NCI-H774 (cell line): Measurements from ENCODE around the gene MRFAP1.
"Not testable (repeated sequence)": the region's sequence is repeated elsewhere in the genome, so short reads cannot be mapped to it uniquely, and the experiment has no call there.

Source experiments
- DNase-seq: peaks from one replicate; lab custom pipeline; 2025; lab: John Stamatoyannopoulos, UW

MRFAP1 gene

GRCh38 chr4:6610856-6611430 lies 29.5 kb upstream of the MRFAP1 start:
- DNase-seq, result no peak

DNA sequence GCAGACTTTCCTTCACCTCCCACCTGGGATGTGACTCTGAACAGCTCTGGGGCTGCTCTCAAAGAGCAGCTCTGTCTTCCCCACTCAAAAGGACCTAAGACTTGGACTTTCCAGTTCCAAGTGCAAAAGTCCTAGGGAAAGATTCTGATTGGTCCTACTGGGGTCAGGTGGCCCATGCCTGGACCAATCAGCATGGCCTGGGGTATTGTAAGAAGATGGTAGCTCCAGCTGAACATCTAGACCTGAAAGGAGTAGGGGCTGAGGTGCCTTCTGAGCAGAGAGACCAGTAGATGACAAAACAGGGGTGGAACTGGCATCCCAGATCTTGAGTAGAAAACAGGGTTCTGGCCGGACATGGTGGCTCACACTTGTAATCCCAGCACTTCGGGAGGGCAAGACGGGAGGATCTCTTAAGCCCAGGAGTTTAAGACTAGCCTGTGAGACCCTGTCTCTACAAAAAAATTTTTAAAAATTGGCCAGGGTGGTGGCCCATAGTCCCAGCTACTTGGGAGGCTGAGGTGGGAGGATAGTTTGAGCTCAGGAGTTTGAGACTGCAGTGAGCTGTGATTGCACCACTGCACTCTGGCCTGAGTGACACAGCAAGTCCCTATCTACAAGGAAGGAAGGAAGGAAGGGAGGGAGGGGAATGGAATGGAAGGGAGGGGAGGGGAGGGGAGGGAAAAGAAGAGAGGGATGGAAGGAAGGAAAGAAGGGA lies 27.4 kb upstream of the MRFAP1 start:
- no peak for DNase-seq

GRCh38 chr4:6613676-6614651 lies 26.5 kb upstream of the MRFAP1 start:
- DNase-seq, result no peak

GRCh38 chr4:6614701-6615230 lies 25.7 kb upstream of the MRFAP1 start:
- no peak for DNase-seq

- no peak for DNase-seq
Observed at GRCh38 chr4:6616087-6616995, 24.1 kb upstream of the MRFAP1 start.

DNA sequence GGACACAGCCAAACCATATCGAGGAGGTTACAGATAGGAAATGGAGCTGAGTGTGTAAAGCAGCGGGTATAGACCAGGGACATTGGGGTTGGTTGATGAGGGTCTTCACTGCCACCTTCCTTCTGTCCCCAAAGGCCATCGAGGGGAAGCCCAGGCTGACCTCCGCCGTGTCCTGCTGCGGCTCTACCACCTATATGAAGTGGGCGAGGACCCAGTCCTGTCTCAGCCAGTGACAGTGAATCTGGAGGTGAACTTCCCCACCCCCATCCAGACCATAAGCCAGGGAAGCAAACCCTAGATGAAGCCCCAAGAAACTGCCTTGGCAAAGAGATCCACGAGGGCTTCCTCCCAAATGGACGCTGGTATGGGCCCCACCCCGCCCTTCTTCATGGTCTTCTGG lies 23.2 kb upstream of the MRFAP1 start:
- DNase-seq, result no peak

GRCh38 chr4:6618386-6619115 lies 21.9 kb upstream of the MRFAP1 start:
- DNase-seq, result no peak

GRCh38 chr4:6619116-6619465 lies 21.4 kb upstream of the MRFAP1 start:
- no peak for DNase-seq

- no peak for DNase-seq
Observed at GRCh38 chr4:6619466-6620255, 20.8 kb upstream of the MRFAP1 start.

DNA sequence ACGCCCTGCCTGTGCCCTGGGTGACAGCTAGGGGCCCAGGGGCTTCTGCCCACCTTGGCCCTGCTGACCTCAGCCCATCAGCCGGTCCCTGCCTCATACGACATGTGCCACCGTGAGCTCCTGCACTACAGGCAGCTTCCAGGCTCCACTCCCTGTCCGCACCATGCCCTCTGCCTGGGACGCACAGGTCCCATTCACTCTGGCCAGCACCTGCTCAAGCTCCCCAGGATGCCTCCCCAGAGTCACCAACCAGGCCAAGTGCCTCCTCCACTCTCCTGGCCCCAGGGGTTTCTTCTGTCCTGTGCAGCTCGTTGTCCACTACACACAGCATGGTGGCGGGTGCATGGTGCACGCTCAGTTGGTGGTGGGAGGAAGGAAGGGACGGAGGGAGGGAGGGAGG lies 20.2 kb upstream of the MRFAP1 start:
- no peak for DNase-seq

DNA sequence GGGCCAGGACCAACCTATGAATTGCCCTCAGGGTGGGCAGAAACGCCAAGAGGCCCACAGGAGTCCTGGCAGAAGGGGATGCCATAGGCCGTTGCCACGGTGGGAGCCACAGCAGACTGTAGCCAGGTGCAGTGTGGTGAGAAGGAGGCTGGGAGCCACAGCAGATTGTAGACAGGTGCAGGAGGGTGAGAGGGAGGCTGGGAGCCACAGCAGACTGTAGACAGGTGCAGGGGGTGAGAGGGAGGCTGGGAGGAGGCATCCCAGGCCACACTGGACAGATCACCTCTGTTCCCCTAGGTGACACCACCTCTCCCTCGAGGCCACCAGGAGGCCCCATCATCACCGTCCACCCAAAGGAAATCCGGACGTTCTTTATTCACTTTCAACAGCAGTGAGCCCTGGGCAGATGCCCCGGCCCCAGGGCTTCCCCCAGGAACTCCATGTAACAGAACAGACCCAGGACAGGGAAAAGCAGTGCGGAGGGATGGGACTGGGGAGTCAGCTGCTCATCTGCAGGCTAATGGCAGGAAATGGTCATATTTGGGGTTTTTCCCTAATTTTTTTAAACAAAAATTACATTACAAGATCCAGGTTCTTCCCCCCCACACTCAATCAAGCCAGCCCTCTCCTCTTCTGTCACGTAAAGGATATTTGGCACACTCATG lies 19.5 kb upstream of the MRFAP1 start:
- DNase-seq, result no peak

- DNase-seq, result no peak
Observed at GRCh38 chr4:6621556-6621927, 18.9 kb upstream of the MRFAP1 start.

DNA sequence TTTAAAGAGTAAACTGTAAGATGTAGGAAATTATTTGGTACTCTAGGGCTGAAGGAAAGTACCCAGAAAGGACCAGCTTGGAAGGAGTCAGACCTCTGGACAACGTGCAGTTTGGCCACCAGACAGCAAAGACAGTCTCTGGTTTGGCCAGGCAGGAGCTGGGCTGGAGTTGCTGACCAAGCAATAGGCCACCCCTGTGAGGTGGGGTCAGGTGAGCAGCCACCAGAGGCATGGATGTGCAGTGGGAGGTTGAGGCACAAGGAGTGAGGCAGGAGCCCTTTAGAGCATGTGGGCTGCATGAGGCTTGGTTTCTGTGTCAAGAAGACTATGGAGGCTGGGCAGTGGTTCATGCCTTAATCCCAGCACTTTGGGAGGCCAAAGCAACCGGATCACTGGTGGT lies 17.7 kb upstream of the MRFAP1 start:
- DNase-seq, result no peak

- DNase-seq, result no peak
Observed at GRCh38 chr4:6625256-6625655, 15.2 kb upstream of the MRFAP1 start.

DNA sequence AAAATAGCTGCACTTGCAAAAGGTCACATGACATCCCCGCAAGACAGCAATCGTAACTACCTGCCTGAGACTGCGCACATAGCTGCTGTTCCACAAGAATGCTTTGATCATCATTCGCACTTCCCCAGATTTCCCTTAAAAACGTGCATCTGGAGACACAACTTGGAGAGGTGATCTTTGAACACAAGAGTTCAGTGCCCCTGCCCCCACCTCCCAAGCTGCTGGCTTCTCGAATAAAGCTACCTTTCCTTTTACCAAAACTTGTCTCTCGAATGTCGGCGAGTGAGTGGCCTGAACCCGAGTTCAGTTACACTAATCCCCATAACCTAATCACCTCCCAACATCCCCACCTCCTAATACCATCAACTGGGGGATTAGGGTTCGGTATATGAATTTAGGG lies 14.4 kb upstream of the MRFAP1 start:
- no peak for DNase-seq

GRCh38 chr4:6627832-6628231 lies 12.7 kb upstream of the MRFAP1 start:
- no peak for DNase-seq

- DNase-seq, result not testable (repeated sequence)
Observed at GRCh38 chr4:6628484-6628883, 12.0 kb upstream of the MRFAP1 start.

- no peak for DNase-seq
Observed at GRCh38 chr4:6632125-6632524, 8.4 kb upstream of the MRFAP1 start.

GRCh38 chr4:6633091-6633906 lies 7.2 kb upstream of the MRFAP1 start:
- peak; percentile 5 for DNase-seq
